Measurements from ENCODE around the gene NACA2. TPM values are rescaled to one million over a fixed set of nuclear protein-coding genes. Genes with fewer than 3 reads are reported as not detected.

Gene NACA2
- total and polyA plus RNA-seq, 2 of the 8 experiments (the other 6 are each of a cell fraction or from before 2014, with no cell fraction given) = not detected

- TF ChIP-seq CHD7 (IDR thresholded peaks at IDR 0.05; ENCODE audit: insufficient replicate concordance, low read length) (no peak), CREB1 (IDR thresholded peaks at IDR 0.05) (no peak), BACH1 (IDR thresholded peaks at IDR 0.05; ENCODE audit: low read length) (no peak), GTF2F1 (IDR thresholded peaks at IDR 0.05; ENCODE audit: borderline replicate concordance, low read depth, low read length) (no peak), POU5F1 (IDR thresholded peaks at IDR 0.05; ENCODE audit: low read depth, low read length) (no peak), ASH2L (IDR thresholded peaks at IDR 0.05; ENCODE audit: low read length) (no peak), RFX5 (IDR thresholded peaks at IDR 0.05; ENCODE audit: borderline replicate concordance, low read depth, low read length) (no peak), NRF1 (IDR thresholded peaks at IDR 0.05; ENCODE audit: low read depth, low read length) (no peak), GABPA (IDR thresholded peaks at IDR 0.05; ENCODE audit: borderline replicate concordance, insufficient read depth, low read length) (no peak), SIX5 (IDR thresholded peaks at IDR 0.05; ENCODE audit: low read depth, low read length) (no peak), CHD2 (IDR thresholded peaks at IDR 0.05; ENCODE audit: low read length) (no peak), KDM1A (IDR thresholded peaks at IDR 0.05; ENCODE audit: borderline replicate concordance, low read length) (no peak), BRCA1 (IDR thresholded peaks at IDR 0.05; ENCODE audit: low read depth, low read length) (no peak)
Observed at GRCh38 chr17:61614219-61614618, 23.2 kb upstream of the NACA2 start (continued).
